Measurements from ENCODE around the gene EEA1.

GRCh38 chr12:92828565-92828964 is 100.5 kb downstream of the EEA1 start:
- no peak for TF ChIP-seq EZH2 (IDR thresholded peaks at IDR 0.05)
- no peak for TF ChIP-seq POLR2AphosphoS5 (IDR thresholded peaks at IDR 0.05; ENCODE audit: borderline replicate concordance, low read depth, low read length)
- no peak for TF ChIP-seq FOXP2 (optimal IDR thresholded peaks at IDR 0.05; ENCODE audit: control extremely low read depth, extremely low read length, insufficient read depth)

All from SK-N-MC (cell line).